ENCODE measurements around the gene FAM210B. TPM values are rescaled to one million over a fixed set of nuclear protein-coding genes. Genes with fewer than 3 reads are reported as not detected.
A peak's percentile ranks its signal among the peaks of the same experiment; 100 is the strongest.

Gene FAM210B
- total RNA-seq, 6 experiments from 2014 or later, result 34.5 to 58.6 (median 41.0) TPM

- Mint-ChIP-seq H3K27ac (peak within 1 kb of the TSS; percentile 50), H3K36me3 (ENCODE audit: low read depth) (peaks cover 28% of the 10 kb centered on the region), H3K4me1 (ENCODE audit: low read depth) (peaks cover 45% of the 10 kb centered on the region), H3K9me3 (no peaks in the 10 kb centered on the region), H3K4me3 (no peak within 1 kb of the TSS), H3K27me3 (ENCODE audit: insufficient read depth) (peaks cover 3% of the 10 kb centered on the region)
- TF ChIP-seq CTCF (IDR thresholded peaks at IDR 0.05), result no peak
- DNase-seq, result no peak
Measured at GRCh38 chr20:56411759-56412472, 53.1 kb downstream of the FAM210B start, which contains the start of gene CASS4. TSS of gene CASS4 (plus strand) at chr20:56412260. CDS start at chr20:56412459, 199 bp downstream.

DNA sequence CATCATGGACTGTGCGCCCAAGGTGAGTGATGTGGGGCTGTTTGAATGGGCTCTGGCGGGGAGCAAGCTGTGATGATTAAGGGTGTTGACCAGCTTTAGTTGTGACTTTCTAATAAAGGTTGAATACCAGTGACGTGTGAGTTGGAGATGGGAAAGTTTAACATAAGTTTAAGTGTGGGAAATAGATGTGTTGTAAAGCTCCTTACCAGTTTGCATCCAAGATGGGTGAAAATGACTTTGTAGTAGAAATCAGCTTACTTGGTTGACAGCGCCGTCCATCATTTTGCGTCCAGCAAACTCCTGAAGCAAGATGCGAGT, 53.7 kb downstream of the FAM210B start:
- peaks cover 3% of the 10 kb centered on the region for H3K27me3 Mint-ChIP-seq (ENCODE audit: insufficient read depth)
- no peak for TF ChIP-seq CTCF (IDR thresholded peaks at IDR 0.05)
- H3K27ac Mint-ChIP-seq, result peak overlapping the region; percentile 50
- H3K9me3 Mint-ChIP-seq, result no peaks in the 10 kb centered on the region
- DNase-seq, result no peak
- peaks cover 50% of the 10 kb centered on the region for H3K4me1 Mint-ChIP-seq (ENCODE audit: low read depth)
- H3K36me3 Mint-ChIP-seq (ENCODE audit: low read depth), result peaks cover 28% of the 10 kb centered on the region
- H3K4me3 Mint-ChIP-seq, result no peak overlapping the region

GRCh38 chr20:56412949-56413348, 54.2 kb downstream of the FAM210B start:
- Mint-ChIP-seq H3K27me3 (ENCODE audit: insufficient read depth) (peaks cover 3% of the 10 kb centered on the region), H3K27ac (no peak overlapping the region), H3K36me3 (ENCODE audit: low read depth) (peaks cover 29% of the 10 kb centered on the region), H3K4me3 (no peak overlapping the region), H3K9me3 (no peaks in the 10 kb centered on the region), H3K4me1 (ENCODE audit: low read depth) (peaks cover 55% of the 10 kb centered on the region)
- no peak for TF ChIP-seq CTCF (IDR thresholded peaks at IDR 0.05)
- no peak for DNase-seq

DNA sequence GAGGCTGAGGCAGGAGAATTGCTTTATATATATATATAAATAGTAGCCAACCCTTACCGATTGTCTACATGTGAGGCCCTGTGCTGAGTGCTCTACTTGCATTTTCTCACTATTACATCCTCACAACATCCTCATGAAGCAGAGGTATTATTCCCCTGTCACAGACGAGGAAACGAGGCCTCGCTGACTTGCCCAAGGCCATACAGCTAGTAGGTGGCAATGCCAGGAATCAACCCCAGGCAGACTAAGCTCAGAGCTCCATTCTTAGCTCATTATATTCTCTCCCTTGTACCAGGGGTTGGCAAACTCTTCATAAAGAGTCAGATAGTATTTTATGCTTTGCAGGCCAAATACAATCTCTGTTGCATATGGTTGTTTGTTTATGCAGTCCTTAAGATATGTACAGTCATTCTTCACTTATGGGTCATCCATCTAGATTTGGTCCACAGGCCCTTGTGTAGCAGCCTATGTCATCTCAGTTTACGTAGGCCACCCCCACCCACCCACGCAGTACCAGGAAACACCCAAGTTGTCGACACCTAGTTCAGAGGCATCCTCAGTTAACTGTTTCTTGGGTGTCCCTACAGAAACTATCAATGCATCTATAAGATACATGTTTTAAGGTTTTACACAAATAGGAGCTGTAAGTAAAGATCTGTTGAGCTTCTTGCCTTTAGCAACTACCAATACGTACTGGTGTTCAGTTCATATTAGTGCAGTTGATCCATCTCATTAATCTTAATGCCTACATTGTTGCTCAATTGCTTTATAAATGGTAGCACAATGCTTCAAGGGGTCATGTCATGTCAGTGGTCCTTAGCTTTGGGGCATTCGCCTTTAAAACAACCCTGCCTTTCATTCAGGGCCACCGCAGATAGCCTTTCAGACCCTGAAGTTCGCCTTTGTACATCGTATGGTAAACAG, 56.3 kb downstream of the FAM210B start:
- peak overlapping the region; percentile 21; the same call in 1 of the 2 replicates for H3K4me3 Mint-ChIP-seq
- peaks cover 70% of the 10 kb centered on the region for H3K4me1 Mint-ChIP-seq (ENCODE audit: low read depth)
- DNase-seq, result peak; percentile 69
- TF ChIP-seq CTCF (IDR thresholded peaks at IDR 0.05), result no peak
- peak overlapping the region; percentile 90 for H3K27ac Mint-ChIP-seq
- H3K36me3 Mint-ChIP-seq (ENCODE audit: low read depth), result peaks cover 35% of the 10 kb centered on the region
- H3K9me3 Mint-ChIP-seq, result no peaks in the 10 kb centered on the region
- H3K27me3 Mint-ChIP-seq (ENCODE audit: insufficient read depth), result no peaks in the 10 kb centered on the region

GRCh38 chr20:56417402-56417801, 58.6 kb downstream of the FAM210B start:
- H3K36me3 Mint-ChIP-seq (ENCODE audit: low read depth), result peaks cover 29% of the 10 kb centered on the region
- no peaks in the 10 kb centered on the region for H3K27me3 Mint-ChIP-seq (ENCODE audit: insufficient read depth)
- TF ChIP-seq CTCF (IDR thresholded peaks at IDR 0.05), result no peak
- DNase-seq, result no peak
- no peak overlapping the region for H3K4me3 Mint-ChIP-seq
- H3K9me3 Mint-ChIP-seq, result no peaks in the 10 kb centered on the region
- peak overlapping the region; percentile 96 for H3K27ac Mint-ChIP-seq
- H3K4me1 Mint-ChIP-seq (ENCODE audit: low read depth), result peaks cover 78% of the 10 kb centered on the region
